Activated naive CD4-positive, alpha-beta T cell treated with anti-CD3 and anti-CD28 coated beads, Interleukin-2, amount 50 U/mL, for 16 hours (primary cell): Measurements from ENCODE around the gene ATP13A2.

Source experiments
- DNase-seq: peaks from one replicate; pipeline ENCODE4 v3.0.0-alpha.2; 2020

The ATP13A2 gene

DNA sequence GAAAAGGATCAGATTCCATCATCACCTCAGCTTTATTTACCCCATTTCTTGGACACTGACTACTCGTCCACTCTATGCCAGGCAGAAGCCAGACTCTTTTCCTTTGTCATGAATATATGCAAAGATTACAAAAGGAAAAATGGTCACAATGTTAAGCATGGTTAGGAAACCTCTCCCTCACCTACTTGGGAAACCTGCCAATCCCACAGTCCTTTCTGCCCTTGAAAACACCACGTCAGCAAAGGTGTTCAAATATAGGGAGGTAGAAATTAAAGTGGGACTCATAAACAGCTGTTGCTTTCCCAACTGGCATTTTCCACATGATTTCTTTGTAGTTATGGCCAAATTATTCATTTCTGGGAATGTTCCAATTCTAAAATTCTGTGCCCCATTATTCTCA is 16.2 kb upstream of the ATP13A2 start:
- no peak for DNase-seq

DNA sequence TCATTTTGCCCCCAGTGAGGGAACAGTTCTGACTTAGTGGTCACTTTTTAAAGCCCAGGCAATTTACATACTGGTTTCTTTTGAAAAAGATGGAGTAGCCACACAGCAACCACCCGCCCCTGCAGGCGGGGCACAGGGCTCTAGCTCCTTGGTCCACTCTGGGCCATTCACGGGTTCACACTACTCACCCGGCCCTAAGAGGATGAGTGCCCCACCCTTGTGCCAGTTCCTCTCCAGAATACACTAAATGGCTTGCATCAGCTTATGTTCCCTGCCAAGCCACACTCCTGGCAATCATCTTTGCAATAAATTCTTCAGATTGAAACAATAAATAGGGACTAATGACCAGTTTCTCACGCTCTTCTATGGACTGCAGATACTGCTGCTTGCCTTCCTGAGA is 15.7 kb upstream of the ATP13A2 start:
- no peak for DNase-seq

DNA sequence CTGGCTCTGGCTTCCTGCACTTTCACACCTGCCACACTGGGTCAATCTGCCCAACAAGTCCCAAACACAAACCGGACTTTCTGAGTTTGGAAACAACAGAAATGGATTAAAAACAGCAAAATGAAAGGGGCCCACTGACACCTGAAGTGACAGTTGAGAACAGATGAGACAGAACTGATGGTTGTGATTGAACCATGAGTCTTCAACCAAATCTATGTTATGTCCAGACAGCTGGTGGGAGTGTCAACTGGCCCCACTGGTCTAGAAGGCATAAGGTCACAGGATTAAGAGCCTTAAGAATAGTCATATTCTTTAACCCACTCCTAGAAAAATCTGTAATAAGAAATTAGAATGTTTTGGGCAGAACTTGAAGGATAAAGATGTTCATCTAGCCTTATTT is 13.0 kb upstream of the ATP13A2 start:
- no peak for DNase-seq

DNA sequence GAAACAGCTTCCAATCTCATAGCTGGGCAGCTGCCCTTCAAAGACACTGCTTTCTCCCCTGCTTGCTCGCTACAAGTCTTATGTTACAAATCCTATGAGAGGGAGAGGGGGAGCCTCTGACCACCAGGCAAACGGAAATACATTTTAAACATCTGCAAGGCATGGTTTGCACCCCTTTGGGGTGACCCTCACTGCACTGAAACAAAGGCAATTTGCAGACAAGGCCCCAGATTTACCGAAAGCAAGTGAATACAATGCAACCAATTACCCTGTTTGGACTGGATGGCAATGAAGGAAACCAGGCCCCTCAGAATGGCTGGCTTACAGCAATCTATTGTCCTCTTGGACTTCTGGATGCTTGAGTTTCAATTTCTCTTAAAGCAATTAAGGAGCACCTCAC is 11.8 kb upstream of the ATP13A2 start:
- DNase-seq: no peak

DNA sequence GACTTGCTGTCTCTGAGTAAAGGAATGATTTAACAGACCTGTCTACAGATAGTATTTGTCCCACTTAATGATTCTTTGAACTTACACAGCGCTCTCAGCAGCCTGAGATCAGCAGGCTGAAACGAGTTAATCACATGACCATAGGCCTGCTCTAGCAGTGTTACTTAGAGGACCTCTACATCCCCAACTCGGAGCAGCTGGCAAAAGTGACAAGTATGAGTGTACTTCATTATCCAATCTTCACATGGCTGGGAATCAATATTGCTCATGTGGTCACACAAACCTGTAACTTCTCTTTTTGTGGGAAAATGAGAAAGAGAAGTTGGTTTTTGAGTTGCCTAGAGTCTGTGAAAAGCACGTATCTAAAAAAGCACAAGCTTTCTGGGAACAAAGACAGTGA is 11.4 kb upstream of the ATP13A2 start:
- no peak for DNase-seq

DNA sequence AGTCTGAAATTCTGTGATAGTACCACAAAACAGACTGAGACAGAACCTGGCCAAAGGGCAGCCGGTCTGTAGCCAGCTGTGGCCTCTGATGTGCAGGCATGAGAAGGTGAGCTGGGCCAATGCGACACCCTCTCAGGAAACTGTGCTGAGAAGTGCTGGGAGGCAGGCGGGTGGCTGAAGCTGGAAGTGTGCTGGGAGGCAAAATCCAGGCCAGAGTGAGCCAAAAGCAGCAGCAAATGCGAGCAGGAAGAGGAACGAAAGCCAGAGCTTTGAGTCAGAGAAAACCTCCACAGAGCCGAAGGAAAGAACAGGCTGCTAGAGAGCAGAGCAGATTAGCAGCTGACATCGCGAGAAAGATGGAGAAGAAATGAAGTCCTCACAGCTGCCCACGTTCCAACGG is 10.2 kb upstream of the ATP13A2 start:
- no peak for DNase-seq

DNA sequence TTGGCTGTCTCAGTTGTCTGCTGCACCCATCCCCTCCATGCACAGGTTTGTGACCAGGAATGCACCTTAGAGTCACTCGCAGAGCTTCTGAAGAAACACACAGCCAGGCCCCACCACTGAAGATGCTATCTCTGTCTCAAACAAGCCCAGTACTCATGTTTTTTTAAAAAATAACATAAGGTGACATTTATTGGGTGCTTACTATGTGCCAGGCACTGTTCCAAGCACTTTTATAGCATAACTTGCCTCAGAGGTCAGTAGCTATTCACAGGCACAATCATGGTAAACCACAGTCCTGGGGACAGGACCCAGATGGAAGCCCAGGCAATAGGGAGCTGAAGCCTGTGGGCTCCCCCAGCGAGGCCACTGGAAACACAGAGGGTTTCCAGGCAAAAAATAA is 8.8 kb upstream of the ATP13A2 start:
- no peak for DNase-seq

DNA sequence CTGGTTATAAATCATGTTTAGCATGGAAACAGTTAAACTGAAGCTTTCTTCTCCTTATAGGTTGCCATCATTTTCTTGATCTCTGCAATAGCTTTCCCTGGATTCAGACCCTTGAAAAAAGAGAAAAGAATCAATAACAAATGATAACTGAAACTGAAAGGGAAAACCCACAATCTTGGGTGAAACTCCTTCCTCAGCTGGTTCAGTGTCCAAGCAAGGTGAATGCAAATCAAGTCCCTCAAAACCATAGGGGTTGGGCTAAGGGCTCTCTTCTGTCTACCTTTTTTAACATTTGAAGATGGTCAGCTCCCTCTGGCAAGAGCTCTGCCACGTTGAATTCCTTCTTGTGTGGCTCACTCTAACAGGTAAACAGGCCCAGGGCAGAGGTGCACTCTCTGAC is 7.1 kb upstream of the ATP13A2 start:
- DNase-seq: no peak

DNA sequence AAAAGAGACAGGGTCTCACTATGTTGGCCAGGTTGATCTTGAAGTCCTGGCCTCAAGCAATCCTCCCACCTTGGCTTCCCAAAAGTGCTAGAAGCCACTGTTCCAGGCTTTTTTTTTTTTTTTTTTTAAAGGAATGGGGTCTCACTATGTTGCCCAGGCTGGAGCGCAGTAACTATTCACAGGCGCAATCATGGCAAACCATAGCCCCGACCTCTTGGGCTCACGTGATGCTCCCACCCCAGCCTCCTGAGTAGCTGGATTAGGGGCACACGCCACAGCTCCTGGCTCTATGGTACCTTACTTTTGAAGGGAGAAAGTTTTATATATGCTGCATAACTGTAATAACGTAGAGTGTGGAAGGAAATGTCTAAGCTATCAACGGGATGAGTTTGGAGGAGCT is 5.7 kb upstream of the ATP13A2 start:
- no peak for DNase-seq

DNA sequence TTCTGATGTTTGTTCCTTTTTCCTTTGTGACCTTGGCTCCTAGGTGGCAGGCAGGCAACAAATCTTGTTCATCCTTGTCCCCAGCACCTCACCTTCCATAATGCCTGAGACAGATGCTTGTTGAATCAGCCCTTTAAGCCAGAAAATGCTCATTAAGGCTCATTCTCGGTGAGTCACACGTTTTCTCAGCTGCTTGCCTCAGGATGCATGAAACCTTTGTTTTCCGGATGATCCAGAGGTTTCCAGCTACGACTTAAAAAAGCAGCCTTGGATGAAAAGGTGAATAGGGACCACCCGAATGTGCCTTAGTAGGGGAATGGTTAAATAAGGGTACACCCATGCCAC is 4.6 kb upstream of the ATP13A2 start:
- no peak for DNase-seq

DNA sequence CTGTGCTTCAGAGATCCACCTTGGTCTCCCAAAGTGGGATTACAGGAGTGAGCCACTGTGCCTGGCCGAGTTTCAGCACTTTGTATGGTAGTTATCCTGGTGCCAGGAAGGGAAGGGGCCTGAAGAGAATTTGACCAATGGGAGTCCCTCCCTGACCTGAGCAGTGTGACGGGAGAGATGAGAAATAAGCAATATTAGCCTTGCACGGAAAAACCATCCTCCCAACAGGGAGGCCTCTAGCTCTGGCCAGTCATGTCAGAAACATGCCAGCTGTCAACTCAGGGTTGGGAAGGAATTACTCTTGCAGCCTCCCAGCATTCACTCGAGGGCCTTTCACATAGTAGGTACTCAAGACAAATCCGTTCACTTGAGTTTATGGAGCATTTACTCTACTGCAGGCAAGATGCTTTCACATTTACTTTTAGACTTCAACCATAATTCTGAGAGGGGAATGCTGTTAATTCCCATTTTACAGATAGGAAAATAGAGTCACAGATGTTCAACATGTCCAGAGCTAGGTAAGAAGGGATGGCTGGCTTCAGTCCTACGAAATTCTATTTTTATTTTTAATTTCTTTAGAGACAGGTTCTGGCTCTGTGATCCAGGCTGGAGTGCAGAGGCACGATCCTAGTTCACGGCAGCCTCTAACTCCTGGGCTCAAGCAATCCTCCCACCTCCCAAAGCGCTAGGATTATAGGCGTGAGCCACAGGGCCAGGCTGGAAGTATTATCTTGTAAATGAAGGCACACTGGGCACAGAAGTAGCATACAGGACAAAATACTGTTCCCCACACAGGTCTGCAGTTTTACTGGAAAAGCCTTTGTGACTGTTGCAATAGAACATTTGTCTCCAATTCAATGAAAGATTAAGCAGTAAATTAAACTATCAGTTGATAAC is 3.2 kb upstream of the ATP13A2 start:
- DNase-seq: no peak

DNA sequence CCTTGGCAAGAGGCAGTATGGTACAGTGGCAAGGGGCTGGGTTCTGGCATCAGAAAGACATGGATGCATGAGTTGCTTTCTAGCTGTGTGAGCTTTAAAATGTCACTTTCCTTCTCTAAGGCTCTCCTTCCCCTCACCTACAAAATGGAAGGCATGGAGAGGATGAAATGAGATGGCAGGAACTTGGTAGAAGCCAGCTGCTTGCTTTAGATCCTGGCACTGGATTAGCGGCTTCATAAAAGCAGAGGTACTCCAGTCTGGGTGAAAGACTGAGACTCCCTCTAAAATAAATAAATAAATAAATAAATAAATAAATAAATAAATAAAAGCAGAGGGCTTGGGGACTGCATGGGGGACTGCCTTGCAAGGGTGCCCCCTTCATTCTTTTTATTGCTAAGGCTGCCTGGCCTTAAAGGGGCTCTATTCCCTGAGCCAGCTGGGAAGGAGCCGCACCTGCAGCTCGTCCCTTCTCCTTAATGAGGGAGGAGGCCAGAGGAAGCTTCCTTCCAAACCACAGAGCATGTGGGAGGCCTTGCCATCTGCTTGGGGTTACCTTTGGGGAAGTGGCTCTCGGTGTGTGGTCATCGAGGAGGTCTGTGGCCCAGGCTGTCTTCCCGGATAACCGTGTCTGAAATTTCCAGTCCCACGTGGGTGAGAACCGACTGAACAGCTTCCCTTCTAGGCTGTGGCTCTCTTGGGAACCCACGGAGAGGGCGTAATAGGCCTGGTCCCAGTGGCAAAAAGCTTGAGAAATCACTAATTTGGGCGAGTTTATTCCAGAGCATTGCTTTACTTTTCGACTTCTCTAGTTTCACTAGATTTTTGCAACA is 2.0 kb upstream of the ATP13A2 start:
- no peak for DNase-seq

DNA sequence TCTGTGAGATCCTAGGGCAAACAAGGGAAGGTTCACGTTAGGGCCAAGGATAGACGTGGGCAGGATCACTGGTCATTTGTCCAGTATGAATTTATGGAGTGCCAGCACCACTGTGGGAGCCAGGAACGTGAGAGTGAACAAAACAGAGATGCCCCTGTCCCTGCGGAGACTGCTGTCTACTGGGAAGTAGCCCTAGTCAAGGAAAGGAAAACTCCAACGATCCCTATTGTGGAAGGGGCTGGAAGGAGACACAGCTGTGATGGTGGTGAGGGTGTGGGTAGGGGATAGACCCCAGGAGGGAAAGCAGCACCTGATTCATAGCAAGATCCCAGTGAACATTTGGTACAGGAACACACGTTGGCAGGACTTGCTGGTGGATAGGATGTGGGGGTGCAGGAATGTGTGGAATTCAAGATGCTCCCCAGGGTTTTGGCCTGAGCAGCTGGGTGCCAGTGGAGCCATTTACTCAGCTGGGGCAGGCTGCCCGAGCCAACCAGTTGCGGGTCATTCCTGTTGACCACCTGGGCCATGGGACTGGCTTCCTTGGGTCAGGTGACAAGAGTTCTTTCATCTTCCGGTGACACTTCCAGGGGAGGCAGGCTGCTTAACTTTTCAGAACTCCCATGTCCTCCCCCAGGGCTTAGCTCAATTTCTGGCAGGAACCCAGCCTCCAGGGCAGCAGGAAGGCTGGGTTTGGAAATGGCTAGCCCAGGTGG is 1.2 kb upstream of the ATP13A2 start:
- no peak for DNase-seq

DNA sequence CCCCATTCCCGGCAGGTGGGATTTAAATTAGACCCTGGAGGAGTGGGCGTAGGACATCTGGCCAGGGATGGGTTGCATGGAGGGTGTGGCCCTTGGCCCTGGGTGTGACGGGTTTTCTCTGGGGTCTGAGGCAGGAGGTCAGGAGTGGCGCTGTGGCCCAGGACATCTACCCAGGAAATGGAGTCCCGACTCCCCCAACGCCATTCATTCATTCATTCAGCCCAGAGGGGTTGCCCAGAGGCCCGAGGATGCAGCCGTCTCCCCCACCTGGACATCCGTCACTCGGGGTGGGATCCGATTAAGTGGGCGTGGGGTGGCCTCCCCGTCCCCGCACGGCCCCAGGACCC is 663 bp downstream of the ATP13A2 start:
- DNase-seq: no peak

DNA sequence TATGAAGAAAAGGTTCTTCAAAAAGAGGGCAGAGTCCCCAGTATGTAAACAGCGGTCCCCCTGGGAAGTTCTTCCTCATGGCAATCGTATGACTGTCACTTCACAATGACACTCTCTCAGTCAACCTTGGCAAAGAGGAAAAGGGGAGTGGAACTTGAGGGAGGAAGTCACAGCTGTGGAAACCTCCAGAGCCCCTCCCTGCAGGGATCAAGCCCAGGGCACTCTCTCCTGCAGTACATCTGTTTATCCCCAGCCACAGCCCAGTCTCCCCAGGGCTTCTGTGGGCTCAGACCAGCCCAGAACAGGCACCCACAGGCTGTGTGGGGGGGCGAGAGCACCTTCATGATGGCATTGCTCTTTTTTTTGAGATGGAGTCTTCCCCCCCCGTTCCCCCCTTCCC is 2.0 kb downstream of the ATP13A2 start:
- DNase-seq: no peak

DNA sequence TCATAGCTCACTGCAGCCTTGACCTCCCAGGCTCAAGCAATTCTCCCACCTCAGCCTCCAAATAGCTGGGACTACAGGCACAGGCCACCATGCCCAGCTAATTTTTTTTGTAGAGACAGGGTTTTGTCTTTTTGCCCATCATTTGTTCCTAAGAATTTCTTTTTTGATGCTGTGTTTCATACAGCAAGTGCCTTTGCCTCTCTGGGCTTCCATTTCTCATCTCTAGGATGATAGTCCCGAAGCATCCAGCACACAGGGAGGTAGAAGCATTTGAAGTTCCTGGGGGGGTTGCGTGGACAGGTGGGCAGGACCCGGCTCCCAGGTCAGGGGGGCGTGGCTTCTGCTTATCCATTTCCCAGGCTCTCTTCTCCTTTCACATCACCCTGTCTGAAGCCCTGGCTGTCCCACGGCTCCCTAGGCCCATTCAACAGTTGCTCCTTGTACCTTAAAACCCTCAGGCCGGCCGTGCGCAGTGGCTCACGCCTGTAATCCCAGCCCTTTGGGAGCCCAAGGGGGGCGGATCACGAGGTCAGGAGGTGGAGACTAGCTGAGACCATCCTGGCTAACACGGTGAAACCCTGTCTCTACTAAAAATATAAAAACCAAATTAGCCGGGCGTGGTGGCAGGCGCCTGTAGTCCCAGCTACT is 3.4 kb downstream of the ATP13A2 start:
- DNase-seq: no peak

DNA sequence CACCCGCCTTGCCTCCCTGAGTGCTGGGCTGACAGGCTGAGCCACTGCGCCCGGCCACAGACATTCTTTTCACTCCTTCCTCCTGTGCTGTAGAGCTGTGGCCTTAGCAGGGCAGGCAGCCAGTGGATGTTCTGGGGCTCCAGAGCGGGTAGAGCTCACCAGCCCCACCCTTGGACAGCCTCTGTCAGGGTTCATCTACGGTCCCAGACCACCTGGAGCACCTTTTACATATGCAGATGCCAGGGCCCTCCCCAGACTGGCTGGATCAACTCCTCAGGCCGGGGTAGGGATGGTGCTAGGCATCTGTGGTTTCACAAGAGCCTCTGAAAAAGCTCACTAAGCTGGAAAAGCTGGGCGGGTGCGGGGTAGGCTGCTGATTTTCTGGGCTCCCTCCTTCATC is 4.6 kb downstream of the ATP13A2 start:
- DNase-seq: no peak

DNA sequence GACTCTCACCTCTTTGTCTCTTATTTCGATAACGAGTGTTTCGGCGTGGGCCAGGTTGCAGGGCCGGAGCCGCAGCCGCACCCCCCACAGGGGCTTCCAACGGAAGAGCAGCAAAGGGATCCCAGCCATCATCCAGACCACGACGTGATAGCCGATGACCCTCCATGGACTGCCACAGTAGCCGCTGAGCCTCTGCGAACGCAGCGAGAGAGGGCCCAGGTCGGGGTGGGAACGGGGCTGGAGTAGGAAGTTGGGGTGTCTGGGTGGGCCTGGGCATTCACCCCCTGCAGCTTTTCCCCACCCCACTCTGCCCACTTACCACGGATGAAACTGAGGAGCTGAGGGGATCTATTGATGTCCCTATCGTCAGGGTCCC is 6.4 kb downstream of the ATP13A2 start:
- no peak for DNase-seq

DNA sequence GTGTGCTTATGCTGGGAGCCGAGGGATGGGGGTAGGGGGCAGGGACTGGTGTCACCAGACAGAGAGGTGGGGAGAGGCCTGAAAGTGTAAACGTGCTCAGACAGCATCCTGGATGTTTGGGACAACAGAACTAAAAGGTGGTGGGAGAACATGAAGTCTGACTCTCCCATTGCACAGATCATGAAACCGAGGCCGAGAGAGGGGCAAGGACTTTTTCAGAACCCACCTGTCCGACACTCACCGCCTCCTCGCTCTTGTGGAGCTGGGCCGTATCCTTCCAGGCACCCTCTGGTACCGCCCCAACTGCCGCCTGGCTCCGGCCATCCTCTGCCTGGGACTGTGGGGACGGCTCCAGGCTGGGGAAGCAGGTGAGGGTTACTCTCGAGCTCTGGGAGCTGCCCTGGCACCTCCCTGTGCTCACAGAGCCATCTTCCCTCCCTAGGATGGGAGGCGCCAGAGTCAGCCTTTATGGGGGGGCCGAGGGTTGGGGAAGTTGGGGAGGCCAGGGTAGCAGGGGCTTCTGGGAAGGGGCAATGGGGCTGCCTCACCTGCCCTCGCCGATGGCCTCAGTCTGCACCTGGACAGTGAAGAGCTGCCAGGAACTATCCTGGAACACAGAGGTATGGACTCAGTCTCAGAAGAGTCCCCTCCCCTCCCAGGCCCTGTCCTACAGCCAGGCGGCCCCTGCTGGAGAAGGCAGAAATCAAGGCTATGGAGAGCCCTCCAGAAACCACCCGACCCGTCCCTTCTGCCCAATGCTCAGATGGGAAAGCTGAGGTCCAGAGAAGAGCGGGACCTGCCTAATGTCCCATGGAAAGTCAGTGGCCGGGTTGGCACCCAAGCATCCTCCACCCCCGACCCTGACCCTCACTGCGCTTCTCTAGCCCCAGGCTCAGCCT is 7.0 kb downstream of the ATP13A2 start:
- DNase-seq: no peak

DNA sequence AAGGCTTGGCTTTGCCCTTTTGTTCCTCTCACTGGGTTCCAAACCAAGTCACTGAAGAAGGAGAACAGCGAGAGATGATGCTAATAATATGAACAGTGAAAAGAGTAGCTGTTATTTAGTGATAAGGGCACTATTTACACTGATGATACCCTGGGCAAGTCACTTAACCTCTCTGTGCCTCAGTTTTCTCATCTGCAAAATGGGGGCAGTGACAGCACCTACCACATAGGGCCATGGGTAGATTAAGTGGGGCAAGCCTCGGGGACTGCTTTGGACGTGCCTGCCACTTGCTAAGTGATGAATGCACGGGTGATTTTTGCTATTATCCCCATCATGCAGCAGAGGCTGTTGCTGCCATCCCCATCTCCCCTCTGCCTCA is 9.2 kb downstream of the ATP13A2 start:
- no peak for DNase-seq

DNA sequence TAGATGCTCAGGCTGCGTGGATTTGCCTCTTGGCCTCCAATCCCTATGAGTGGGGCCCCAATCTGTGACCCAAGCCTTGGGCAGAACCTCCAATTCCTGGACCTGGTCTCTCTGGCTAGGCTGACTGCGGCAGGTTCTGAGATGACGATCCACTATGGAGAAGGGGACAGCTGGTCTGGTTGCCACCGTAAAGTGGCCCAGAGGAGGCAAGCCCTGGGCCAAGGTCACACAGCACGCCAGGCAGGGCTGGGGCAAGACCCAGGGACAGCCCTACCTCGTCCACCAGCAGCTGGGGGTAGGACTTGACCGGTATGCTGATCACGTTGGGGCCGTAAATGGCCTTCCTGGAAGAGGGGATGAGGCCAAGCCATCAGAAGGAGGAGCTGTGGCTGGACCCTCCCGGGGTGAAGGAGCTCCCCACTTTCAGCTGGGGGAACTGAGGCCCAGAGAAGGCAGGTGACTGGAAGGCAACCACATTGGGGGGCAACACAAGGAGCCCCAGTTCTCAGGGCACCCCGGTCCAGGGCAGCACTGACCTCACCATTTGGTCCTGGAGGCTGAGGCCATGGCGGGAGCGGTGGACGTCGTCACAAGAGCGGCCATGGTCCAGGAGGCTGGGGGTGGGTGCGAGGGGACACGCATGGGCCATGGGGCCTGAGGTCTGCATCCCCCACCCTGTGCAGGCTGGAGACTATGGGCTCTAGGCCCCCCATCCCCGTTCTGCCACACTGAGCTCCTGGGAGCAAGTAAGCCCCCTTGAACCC is 9.8 kb downstream of the ATP13A2 start:
- no peak for DNase-seq

DNA sequence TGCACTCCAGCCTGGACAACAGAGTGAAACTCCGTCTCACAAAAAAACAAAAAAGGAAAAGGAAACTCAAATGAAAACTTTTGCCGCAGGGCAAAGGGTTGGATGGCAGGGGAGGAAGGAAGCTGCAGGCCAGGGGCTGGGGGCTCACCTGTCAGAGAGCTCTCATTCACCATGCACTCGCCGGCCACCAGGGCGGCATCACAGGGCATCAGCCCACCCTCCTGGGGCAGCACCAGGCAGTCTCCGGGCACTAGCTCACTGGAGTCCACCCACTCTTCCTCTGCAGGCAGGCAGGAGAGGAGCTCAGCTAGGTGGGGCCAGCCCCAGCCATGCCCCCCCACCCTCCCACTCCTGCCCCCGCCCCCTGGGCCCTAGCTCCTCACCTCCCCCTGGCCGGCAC is 11.9 kb downstream of the ATP13A2 start:
- no peak for DNase-seq
